Anterior cingulate cortex (tissue), 58 donors: ENCODE measurements around the gene CCDC178.

ENCODE experiments used
- DNase-seq, 58 donors: peaks; one replicate each; lab custom pipeline; 2025; lab: John Stamatoyannopoulos, UW

CCDC178 gene

DNA sequence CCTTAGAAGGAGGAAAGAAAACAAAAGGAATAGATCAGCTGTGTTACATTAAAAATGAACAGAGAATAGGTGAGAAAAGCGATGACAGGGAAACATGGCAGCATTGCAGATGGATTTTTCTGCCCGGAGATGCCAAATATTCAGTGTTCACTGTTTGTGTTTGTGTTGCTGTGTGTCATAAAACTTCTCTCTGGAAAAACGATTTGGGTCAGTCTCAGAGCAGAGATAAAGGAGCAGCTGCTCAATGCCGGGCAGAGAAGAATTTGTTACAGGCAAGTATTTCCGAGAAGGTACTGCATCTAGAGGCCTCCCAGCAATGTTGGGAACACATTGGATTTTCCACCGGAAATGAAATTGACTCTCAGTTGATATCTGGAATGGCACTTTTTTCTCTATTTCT lies 511.3 kb downstream of the CCDC178 start:
- no peak for DNase-seq

DNA sequence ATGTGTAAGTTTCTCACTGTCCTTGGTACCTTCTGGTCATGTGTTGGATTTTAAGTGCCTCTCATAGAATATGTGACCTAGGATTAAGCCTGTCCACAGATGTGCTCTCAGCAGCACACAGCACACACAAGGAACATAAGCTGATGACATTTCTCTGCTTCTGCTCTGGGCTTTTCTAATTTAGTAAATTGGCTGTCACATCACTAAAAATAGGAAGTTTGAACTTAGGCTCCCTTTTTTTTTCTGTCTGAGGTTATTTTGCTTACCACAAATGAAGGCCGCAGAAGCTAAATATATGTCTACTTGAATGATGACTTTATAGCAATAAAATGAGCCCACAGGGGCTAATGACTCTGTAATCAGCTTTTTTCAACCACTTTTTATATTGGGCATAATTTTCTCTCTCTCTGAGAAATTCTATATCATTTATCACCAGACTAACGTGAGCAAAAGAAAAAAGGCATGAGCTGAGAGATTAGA lies 517.5 kb downstream of the CCDC178 start:
- DNase-seq = no peak

DNA sequence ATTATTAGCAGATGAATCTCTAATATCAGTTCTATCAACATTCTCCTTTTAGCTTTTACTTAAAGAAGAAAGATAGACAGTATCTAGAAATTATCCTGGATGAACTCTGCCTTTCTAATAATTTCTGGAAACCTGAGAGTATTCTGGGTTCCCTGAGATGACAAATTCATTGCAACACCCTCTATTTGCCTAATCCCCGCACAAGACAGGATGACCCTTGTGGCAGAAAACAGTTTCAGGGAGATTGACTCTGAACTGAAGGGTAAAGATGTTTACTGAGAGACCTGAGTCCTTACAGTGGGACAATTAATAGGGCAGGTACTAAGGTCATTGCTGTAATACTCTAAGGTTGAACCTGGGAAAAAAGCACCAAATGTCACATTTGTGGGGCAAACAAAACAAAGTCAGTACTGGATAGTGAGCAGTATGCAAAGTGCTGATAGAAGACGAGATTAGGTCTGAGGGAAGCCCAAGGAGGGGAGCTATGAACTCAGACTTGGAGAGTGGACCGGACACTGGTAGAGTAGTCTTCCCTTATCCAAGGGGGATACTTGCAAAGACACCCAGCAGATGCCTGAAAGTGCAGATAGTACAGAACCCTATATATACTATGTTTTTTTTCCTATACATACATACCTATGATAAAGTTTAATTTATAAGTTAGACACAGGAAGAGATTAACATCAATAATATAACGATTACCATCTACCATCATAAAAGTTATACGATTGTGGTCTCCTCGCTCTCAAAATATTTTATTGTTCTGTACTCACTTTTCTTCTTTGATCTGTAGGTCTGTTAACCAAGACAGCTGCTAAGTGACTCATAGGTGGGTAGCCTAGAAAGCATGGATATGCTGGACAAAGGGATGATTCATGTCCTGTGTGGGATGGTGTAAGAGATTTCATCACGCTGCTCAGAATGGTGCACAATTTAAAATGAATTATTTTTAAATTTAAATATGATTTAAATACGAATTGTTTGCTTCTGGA lies 519.4 kb downstream of the CCDC178 start:
- DNase-seq = peak in 1 of 58 donors; percentile 5

DNA sequence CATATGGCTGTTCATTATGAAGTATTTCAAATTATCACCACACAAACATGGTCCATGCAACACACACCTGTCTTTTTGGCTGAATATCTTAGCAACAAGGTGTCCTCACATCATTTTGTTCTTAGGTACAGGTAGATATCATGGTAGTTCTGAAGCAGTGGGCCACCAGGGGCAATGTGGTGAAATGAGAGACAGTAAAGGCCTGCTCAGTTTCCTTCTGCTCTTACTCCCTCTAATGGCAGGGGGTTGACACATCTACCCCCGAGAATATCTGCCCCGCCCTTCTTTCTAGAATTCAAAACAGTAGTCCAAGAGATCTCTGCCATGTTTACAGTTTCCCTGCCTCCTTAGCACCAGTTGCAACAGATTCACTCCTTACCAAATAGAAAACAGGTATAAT lies 520.7 kb downstream of the CCDC178 start:
- DNase-seq = no peak

DNA sequence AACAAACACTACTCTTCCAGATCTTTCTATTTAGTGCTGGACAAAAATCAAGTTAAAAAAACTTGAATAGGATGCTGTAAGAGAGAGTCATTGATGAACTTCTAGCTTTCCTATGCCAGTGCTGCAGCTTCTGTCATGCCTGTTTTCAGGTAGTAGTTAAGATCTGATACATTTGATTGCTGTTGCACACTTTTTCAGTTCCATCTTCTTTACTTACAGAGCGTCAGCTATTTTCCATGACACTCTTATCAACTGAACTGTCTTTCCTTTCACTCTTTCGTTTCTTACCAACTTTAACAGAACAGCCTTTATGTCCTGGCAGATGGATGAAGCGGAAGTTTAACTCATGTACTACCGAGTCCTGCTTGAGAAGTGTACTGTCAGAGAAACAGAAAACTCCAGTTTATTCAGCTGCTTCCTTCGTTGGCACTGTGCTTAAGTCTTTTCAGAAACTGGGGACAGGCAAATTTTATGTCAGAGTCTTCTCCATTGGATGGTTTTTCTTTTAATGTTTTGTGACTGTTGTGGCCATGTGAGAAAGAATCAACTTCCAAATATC lies 521.8 kb downstream of the CCDC178 start:
- DNase-seq = no peak

DNA sequence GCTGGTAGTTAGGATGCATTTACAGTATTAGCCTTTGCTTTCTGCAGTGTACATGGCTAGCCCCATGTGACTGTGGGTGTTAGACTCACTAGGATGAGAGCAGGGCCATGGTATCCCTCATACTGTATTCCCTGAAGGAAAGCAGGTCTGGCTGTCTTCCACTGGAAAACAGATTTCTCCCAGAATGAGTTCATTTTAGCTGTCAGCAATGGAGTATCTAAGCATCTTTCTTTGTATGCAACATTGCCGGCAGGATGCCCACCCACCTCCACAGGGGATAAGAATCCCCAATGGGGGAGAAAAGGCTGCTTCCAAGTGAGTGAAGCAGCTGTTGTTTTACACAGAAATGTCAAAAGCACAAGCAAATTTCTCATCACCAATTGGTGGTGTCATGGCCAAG lies 525.0 kb downstream of the CCDC178 start:
- DNase-seq = peak in 1 of 58 donors; percentile 6

DNA sequence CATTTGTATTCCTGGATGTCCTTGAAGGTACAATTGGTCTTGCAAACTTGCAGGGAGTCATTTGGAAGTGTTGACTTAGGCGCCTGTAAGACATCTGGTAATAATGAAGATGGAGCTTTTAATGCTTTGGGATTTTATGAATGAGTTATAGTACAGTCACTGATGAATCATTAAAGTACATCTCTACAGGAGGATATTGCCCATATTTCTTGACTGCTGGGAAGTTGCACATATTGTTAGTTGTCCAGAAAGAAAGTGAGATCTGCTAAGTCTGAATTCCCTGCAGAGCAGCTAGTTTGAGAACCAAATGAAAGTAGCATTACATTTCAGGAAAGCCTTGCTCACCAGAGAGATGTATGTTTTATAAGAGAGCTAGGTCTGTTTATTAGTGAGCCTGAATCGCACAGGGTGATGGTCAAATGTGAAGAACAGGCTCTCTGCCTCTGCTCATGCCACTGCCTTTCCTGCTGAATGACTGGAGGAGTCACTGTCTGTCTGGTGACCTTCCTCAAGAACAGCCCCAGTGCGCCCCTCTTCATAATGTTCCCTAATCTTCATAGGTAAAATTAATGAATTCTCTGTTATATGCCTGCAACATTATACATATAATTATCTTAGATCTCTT lies 528.7 kb downstream of the CCDC178 start:
- DNase-seq = no peak

DNA sequence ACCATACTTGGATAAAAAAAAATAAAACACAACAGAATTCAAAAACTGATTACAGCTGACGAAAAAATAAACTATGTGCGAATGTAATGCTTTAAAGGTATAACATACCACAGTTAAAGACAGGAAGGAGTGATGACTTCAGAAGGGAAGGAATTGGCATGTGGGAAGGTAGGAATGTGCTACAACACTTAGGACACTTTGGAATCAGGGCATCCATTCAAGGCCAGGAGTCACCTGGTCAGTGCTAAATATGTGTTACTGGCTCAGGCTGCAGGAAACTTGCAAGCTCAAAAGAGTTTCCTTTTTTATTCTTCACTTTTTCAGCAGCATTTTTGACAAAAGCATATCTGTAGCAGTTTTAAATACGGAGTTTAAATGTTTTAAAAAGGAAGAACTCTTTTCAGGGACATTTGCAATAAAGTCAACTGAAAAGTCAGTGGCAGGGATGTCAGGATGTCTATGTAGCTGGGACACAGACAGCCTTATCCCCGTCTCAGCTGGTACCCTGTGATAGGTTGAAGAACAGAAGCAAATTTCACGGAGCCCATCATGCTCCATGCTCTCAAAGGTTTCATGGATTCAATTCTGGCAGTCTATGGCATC lies 529.7 kb downstream of the CCDC178 start:
- no peak for DNase-seq

DNA sequence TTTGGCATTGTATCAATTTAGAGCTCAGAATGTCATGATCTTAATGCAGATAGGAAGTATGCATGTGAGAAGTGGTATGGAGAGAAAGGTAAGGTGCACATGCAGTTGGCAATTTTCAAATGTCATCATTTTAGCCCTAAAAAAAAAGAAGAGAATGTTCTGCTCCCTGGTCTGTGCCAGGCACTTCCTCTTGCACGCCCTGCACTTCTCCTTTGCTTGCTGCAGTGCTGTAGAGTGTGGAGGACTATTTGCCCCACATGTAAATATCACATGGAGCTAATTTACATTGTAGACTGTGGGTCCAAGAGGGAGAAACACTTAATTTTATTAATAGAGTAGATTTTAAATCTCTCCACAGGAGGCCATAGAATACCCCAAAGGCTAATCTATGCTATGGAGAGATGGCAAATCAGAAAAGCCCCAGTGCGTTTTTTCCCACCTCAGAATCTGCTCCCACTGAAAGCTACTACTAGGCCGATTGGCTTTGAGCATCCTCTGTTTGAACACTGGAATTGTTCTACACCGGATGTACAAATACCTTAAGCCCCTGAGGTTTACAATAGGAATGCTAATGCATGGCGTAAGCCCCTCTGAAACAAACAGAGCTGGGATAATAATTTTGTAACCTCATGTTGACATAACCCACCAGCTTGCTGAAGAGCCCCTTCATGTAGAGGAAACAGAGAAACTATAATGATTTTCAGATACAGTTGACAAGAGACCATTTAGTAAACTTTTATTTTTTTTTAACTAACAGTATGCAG lies 530.5 kb downstream of the CCDC178 start:
- DNase-seq = no peak

DNA sequence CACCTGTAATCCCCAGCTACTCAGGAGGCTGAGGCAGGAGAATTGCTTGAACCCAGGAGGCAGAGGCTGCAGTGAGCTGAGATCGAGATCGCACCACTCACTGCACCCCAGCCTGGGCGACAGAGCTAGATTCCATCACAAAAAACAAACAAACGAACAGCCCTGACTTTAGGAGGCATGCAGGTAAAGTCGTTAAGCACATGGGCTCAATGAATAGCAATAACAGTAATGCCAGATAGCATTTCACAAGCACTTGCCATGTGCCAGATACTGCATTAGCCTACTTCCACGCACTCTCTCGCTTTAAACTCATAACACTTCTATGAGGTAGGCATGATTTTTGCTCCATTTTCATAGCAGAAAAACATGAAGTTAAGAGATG lies 532.1 kb downstream of the CCDC178 start:
- no peak for DNase-seq

DNA sequence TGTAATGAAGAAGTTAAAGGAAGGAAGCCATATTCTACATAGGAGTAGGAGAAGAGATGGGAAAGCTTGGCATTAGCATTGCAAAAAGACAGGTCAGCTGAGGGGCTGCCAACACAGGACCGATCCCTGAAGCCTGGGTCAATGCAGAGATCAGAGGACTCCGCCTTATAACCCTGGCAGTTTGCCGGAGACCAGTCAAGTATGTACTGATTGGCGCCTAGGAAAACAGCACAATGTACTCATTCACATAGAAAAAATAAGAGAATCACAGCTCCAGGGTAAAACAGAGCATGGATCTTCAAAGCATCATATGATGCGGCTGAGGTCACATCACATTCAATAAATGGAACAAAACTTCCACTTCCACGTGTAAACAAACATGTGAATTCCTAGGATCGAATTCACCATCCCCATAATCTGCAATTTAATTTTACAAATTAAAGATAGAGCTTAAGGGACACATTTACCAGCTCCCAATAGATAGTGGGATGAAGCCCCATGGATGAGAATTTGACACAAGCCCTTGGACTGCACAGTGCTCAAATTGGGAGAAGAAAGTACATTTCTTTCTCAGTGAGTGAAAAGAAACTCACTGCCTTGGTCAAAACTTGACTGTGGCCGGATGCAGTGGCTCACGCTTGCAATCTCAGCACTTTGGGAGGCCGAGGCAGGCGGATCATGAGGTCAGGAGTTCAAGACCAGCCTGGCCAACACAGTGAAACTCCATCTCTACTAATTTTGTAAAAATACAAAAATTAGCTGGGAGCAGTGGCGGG lies 532.7 kb downstream of the CCDC178 start:
- peak in 1 of 58 donors; percentile 52 for DNase-seq

DNA sequence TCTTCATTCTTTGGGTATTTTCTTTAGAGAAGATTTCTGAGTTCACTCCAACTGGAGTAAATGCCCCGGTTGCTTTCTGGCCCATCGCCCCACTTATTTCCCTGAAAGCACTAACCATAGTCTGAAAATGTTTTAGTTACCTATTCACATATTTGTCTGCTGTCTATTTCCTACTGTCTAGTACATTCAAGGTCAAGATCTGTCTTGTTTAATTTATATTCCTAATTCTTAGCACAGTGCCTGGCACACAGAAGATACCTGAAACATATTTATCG lies 533.3 kb downstream of the CCDC178 start:
- DNase-seq = no peak

DNA sequence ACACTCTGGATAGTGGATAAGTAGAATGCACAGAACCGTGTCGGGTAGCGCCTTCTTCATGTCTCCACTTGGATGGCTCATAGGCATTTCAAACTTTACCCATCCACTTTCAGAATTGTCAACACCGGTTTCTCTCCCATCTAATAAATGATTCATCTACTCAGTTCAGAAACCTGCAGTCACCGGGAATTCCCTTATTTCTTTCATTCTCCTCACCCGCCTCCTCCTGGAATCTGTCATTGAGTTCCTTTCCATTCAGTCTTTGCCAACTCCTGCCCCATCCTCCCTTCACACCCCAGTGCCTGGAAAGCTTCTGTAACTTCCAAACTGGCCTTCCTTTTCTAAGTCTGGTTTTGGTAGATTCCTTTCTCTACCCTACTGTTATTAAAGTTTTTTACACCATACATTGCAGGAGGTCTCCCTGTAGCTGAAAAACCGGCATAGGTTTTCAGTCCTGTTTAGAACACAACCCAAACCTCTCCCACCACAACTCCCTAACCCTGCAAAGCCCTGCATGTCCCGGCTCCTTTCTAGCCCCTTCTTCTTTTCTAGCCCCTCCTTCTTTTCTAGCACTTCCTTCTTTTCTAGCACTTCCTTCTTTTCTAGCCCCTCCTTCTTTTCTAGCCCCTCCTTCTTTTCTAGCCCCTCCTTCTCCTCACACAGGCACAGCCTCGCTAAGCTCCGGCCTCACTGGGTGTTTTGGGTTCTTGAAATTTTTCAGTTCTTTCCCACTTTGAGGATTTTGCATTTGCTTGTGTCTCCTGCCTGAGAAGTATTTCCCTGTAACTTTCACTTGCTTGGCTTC lies 533.8 kb downstream of the CCDC178 start:
- no peak for DNase-seq

DNA sequence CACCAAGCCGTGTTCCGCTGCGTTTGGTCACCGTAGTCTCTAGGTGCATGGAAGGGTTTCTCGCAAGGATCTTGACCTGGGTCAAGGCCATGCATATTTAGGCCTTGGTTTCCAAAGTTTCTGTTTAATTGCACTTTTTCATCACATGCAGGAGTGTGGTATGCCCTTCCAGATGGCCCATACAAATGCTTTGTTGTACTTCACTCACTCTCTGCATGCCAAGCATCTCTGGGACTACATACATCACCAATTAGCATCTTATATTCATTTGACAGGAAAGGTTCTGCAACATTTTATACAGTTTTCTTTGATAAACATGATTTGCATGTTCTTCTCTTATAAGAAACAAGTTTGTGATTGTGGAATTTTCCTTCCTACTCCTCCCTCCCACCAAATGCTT lies 534.9 kb downstream of the CCDC178 start:
- DNase-seq = no peak

DNA sequence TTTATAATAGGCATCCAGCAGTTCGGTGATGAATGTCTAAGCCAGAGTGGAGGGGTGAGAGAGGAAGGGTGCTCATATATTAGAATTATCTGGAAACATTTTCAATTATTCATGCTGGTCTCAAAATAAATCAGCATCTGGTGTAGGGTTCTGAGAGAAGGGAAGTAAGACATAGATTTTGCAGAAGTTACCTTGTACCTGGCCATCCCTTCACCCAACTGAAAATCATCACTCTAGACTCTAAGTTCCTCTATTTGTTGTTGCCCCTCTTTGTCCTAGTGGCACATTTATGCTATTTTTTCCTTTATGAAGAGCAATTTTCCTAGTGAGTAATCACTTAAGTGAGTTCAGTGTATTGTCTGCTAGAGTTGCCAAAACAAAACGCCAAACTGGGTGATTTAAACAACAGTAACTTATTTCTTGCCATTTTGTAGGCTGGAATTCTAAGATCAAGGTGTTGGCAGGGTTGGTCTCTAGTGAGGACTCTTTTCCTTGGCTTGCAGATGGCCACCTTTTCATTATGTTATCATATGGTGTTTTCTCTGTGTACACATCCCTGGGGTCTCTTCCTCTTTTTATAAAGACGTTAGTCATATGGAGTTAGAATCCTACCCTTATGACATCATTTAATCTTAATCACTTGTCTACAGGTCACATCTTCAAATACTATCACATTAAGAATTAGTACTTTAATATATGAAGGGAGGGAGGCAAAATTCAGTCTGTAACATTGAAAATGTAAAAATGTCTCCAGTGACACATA lies 537.8 kb downstream of the CCDC178 start:
- DNase-seq = no peak

DNA sequence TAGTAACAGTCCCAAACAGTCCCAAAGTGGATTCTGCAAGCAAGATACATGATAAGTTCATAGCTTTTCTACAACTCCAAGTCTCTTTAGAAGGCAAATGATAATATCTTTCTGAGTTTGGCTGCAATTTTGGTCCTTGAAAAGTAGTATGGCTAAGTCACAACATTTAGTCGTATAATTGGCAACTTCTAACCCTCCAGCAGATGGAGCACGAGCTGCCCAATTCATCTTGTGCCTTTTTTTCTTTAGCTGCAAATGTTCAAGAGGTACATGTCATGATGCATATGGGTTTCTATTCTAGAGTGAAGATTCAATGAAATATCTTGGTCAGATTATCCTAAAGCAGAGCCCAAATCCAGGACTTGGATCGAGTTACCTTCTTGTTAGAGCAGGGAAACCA lies 540.7 kb downstream of the CCDC178 start:
- no peak for DNase-seq

DNA sequence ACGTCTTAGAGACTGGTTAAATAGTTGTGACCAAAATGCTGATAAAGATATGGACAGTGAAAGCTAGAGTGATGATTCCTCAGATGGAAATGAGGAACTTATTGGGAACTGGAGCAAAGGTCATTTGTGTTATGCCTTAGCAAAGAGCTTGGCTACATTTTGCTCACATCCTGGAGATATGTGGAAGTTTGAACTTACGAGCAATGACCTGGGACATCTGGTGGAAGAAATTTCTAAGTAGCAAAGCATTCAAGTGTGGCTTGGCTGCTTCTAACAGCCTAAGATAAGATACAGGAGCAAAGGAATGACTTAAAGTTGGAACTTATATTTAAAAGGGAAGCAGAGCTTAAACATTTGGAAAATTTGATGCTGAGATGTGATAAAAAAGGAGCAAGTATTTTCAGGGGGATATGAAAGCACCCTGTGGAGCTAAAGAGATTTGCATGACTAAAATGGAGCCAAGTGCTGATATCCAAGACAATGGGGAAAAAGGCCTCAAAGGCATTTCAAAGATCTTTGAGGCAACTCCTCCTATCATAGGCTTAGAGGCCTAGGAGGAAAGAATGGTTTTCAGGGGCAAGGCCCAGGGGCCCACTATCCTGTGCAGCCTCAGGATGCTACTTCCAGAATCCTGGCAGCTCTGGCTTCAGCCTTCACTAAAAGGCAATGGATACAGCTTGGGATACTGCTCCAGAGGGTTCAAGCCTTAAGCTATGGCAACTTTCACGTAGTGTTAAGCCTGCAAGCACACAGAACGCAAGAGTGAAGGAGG lies 543.6 kb downstream of the CCDC178 start:
- DNase-seq = no peak
